ENCODE results near the gene RAVER2. TPM values are rescaled to one million over a fixed set of nuclear protein-coding genes. Genes with fewer than 3 reads are reported as not detected.

Gene RAVER2
- polyA plus RNA-seq, 1 donor (not counting 4 experiments of a cell fraction or from before 2014, with no cell fraction given) = 9.1 TPM

- Histone ChIP-seq H3K9me3 (ENCODE audit: control insufficient read depth, low read depth, low read length) (no peaks in the 10 kb centered on the region), H3K27me3 (ENCODE audit: control insufficient read depth, extremely low read depth, insufficient read depth, low read length) (no peaks in the 10 kb centered on the region), H3K4me3 (ENCODE audit: control insufficient read depth in 2 of 3, extremely low read depth in 1 of 3, insufficient read depth in 2 of 3, low read depth in 1 of 3, low read length in 3 of 3) (no peak overlapping the region), H3K9me1 (ENCODE audit: control insufficient read depth, extremely low read depth, insufficient read depth, low read length) (no peaks in the 10 kb centered on the region), H4K20me1 (ENCODE audit: control insufficient read depth, extremely low read depth, insufficient read depth, low read length) (no peaks in the 10 kb centered on the region), H2AFZ (ENCODE audit: control insufficient read depth, low read length) (no peak overlapping the region), H3K79me2 (ENCODE audit: control insufficient read depth, insufficient read depth, low read length) (no peaks in the 10 kb centered on the region), H3K27ac (ENCODE audit: control insufficient read depth, insufficient read depth, low read length) (no peak overlapping the region), H3K4me1 (ENCODE audit: control insufficient read depth, extremely low read depth, insufficient read depth, low read length) (no peaks in the 10 kb centered on the region), H3K36me3 (ENCODE audit: control insufficient read depth in 2 of 2, extremely low read depth in 1 of 2, insufficient read depth in 2 of 2, low read length in 2 of 2) (peaks cover 10 to 25% of the 10 kb centered on the region in 2 experiments), H3K4me2 (ENCODE audit: control insufficient read depth, extremely low read depth, insufficient read depth, low read depth, low read length) (no peak overlapping the region), H3K9ac (ENCODE audit: control insufficient read depth, extremely low read depth, insufficient read depth, low read length) (no peak overlapping the region)
- DNase-seq (ENCODE audit: low read depth, low spot score) (no peak), FAIRE-seq (no peak)
- no peak for TF ChIP-seq CTCF (optimal IDR thresholded peaks at IDR 0.05 in 1 of 3, IDR thresholded peaks at IDR 0.05 in 1 of 3, conservative IDR thresholded peaks at IDR 0.05 in 1 of 3; ENCODE audit: extremely low read depth in 1 of 3, insufficient read depth in 2 of 3, low read length in 3 of 3)
- TF ChIP-seq EZH2 (IDR thresholded peaks at IDR 0.05; ENCODE audit: low read length) = no peak
- dilution Hi-C loops (cut with MboI; ENCODE audit: extremely low pct_ligation_motif_present, low sequenced_read_pairs) = no loop called here
Observed at GRCh38 chr1:64851664-64852063, 106.8 kb downstream of the RAVER2 start.

- no peaks in the 10 kb centered on the region for H3K27me3 ChIP-seq (ENCODE audit: control insufficient read depth, extremely low read depth, insufficient read depth, low read length)
- no peak for TF ChIP-seq CTCF (optimal IDR thresholded peaks at IDR 0.05 in 1 of 3, IDR thresholded peaks at IDR 0.05 in 1 of 3, conservative IDR thresholded peaks at IDR 0.05 in 1 of 3; ENCODE audit: extremely low read depth in 1 of 3, insufficient read depth in 2 of 3, low read length in 3 of 3)
- no peak for TF ChIP-seq EZH2 (IDR thresholded peaks at IDR 0.05; ENCODE audit: low read length)
- no peaks in the 10 kb centered on the region for H3K79me2 ChIP-seq (ENCODE audit: control insufficient read depth, insufficient read depth, low read length)
- H3K36me3 ChIP-seq (ENCODE audit: control insufficient read depth in 2 of 2, extremely low read depth in 1 of 2, insufficient read depth in 2 of 2, low read length in 2 of 2) = peaks cover 9 to 32% of the 10 kb centered on the region in 2 experiments
- no peak overlapping the region for H3K27ac ChIP-seq (ENCODE audit: control insufficient read depth, insufficient read depth, low read length)
- dilution Hi-C loops (cut with MboI; ENCODE audit: extremely low pct_ligation_motif_present, low sequenced_read_pairs) = no loop called here
- H3K4me3 ChIP-seq (ENCODE audit: control insufficient read depth in 2 of 3, extremely low read depth in 1 of 3, insufficient read depth in 2 of 3, low read depth in 1 of 3, low read length in 3 of 3) = no peak overlapping the region
- no peaks in the 10 kb centered on the region for H3K9me1 ChIP-seq (ENCODE audit: control insufficient read depth, extremely low read depth, insufficient read depth, low read length)
- H3K9ac ChIP-seq (ENCODE audit: control insufficient read depth, extremely low read depth, insufficient read depth, low read length) = no peak overlapping the region
- H3K4me2 ChIP-seq (ENCODE audit: control insufficient read depth, extremely low read depth, insufficient read depth, low read depth, low read length) = no peak overlapping the region
- H2AFZ ChIP-seq (ENCODE audit: control insufficient read depth, low read length) = no peak overlapping the region
- no peaks in the 10 kb centered on the region for H3K9me3 ChIP-seq (ENCODE audit: control insufficient read depth, low read depth, low read length)
- no peaks in the 10 kb centered on the region for H4K20me1 ChIP-seq (ENCODE audit: control insufficient read depth, extremely low read depth, insufficient read depth, low read length)
- DNase-seq (ENCODE audit: low read depth, low spot score) (no peak), FAIRE-seq (no peak)
- H3K4me1 ChIP-seq (ENCODE audit: control insufficient read depth, extremely low read depth, insufficient read depth, low read length) = no peaks in the 10 kb centered on the region
Observed at GRCh38 chr1:64854674-64855073, 109.8 kb downstream of the RAVER2 start.

All from keratinocyte (primary cell).